Loucy (cell line): ENCODE results near the gene ZBTB16.

Source experiments
- H2AFZ ChIP-seq: fragments of 200-600 bp; sonication (generic); 2 replicates; pipeline ENCODE4 v1.6.0; 2016; ENCODE audit warnings: antibody characterized with exemption, mild to moderate bottlenecking, low read length, moderate library complexity
- H3F3A ChIP-seq: fragments of 200-600 bp; 2 replicates; pipeline ENCODE4 v1.6.0; 2016; ENCODE audit warnings: antibody characterized with exemption, low read depth, mild to moderate bottlenecking
- H3K27me3 ChIP-seq: fragments of 200-600 bp; sonication (generic); 2 replicates; pipeline ENCODE4 v1.6.1; 2014; ENCODE audit warnings: low read length, mild to moderate bottlenecking; ENCODE audit not compliant: insufficient read depth, poor library complexity, severe bottlenecking
- H3K36me3 ChIP-seq: fragments of 200-600 bp; sonication (generic); 2 replicates; pipeline ENCODE4 v1.6.1; 2016; ENCODE audit warnings: low read length; ENCODE audit not compliant: insufficient read depth
- H3K4me1 ChIP-seq: fragments of 200-600 bp; sonication (generic); 2 replicates; pipeline ENCODE4 v1.5.1; 2014; ENCODE audit warnings: low read length, mild to moderate bottlenecking; ENCODE audit not compliant: insufficient read depth, poor library complexity, severe bottlenecking
- H3K4me2 ChIP-seq: fragments of 200-600 bp; sonication (generic); 2 replicates; pipeline ENCODE4 v1.6.0; 2014; ENCODE audit warnings: antibody characterized with exemption, low read length, low read depth, mild to moderate bottlenecking; ENCODE audit not compliant: poor library complexity, severe bottlenecking
- H3K4me3 ChIP-seq: fragments of 200-600 bp; sonication (generic); 2 replicates; pipeline ENCODE4 v1.5.1; 2014; ENCODE audit warnings: low read length, mild to moderate bottlenecking, mixed read lengths; ENCODE audit not compliant: poor library complexity, severe bottlenecking
- H3K79me2 ChIP-seq: fragments of 200-600 bp; sonication (generic); 2 replicates; pipeline ENCODE4 v1.6.1; 2014; ENCODE audit warnings: low read length; ENCODE audit not compliant: insufficient read depth
- H3K9ac ChIP-seq: fragments of 200-600 bp; sonication (generic); 2 replicates; pipeline ENCODE4 v1.6.0; 2014; ENCODE audit warnings: mild to moderate bottlenecking, low read depth, low read length, moderate library complexity; ENCODE audit not compliant: poor library complexity, severe bottlenecking
- H3K9me2 ChIP-seq: fragments of 200-600 bp; sonication (generic); replicated peaks from 2 replicates; pipeline ENCODE4 v1.6.1; 2016; ENCODE audit warnings: low read depth, low read length, mixed read lengths
- H3K9me3 ChIP-seq: fragments of 200-600 bp; sonication (generic); 2 replicates; pipeline ENCODE4 v1.6.1; 2014; ENCODE audit warnings: mild to moderate bottlenecking, antibody characterized with exemption, low read length, low read depth; ENCODE audit not compliant: insufficient read depth
- H4K20me1 ChIP-seq: fragments of 200-600 bp; sonication (generic); 2 replicates; pipeline ENCODE4 v1.6.0; 2014; ENCODE audit warnings: antibody characterized with exemption, low read length, mild to moderate bottlenecking; ENCODE audit not compliant: insufficient read depth, poor library complexity, severe bottlenecking
- CTCF ChIP-seq: fragments of 200-600 bp; sonication (generic); conservative IDR thresholded peaks from 2 replicates; pipeline ENCODE4 v1.5.1; 2014; ENCODE audit warnings: mild to moderate bottlenecking, antibody characterized with exemption, low read length
- EZH2phosphoT487 ChIP-seq: fragments of 200-600 bp; IDR thresholded peaks from 2 replicates; pipeline ENCODE4 v1.6.1; 2018; ENCODE audit warnings: antibody characterized with exemption, mild to moderate bottlenecking, moderate library complexity, borderline replicate concordance

The ZBTB16 gene

GRCh38 chr11:114225661-114226060, 166.2 kb downstream of the ZBTB16 start:
- no peaks in the 10 kb centered on the region for H3K36me3 ChIP-seq
- H3K9me2 ChIP-seq: no peaks in the 10 kb centered on the region
- no peaks in the 10 kb centered on the region for H3F3A ChIP-seq
- no peaks in the 10 kb centered on the region for H4K20me1 ChIP-seq
- H3K9me3 ChIP-seq: no peaks in the 10 kb centered on the region
- H3K4me2 ChIP-seq: no peak overlapping the region
- H3K4me3 ChIP-seq: no peak overlapping the region
- no peak overlapping the region for H3K9ac ChIP-seq
- H3K27me3 ChIP-seq: no peaks in the 10 kb centered on the region
- TF ChIP-seq CTCF (no peak), EZH2phosphoT487 (no peak)
- H3K4me1 ChIP-seq: peaks cover 20% of the 10 kb centered on the region
- no peaks in the 10 kb centered on the region for H3K79me2 ChIP-seq
- no peak overlapping the region for H2AFZ ChIP-seq

- Histone ChIP-seq H2AFZ (no peak overlapping the region), H4K20me1 (no peaks in the 10 kb centered on the region), H3K27me3 (no peaks in the 10 kb centered on the region), H3K9ac (no peak overlapping the region), H3F3A (no peaks in the 10 kb centered on the region), H3K79me2 (no peaks in the 10 kb centered on the region), H3K9me3 (no peaks in the 10 kb centered on the region), H3K4me3 (no peak overlapping the region), H3K4me1 (peaks cover 20% of the 10 kb centered on the region), H3K4me2 (no peak overlapping the region), H3K9me2 (no peaks in the 10 kb centered on the region), H3K36me3 (no peaks in the 10 kb centered on the region)
- TF ChIP-seq EZH2phosphoT487: no peak
- TF ChIP-seq CTCF: no peak
Observed at GRCh38 chr11:114226356-114226755, 166.8 kb downstream of the ZBTB16 start.

GRCh38 chr11:114228435-114229411, 169.2 kb downstream of the ZBTB16 start:
- H4K20me1 ChIP-seq: no peaks in the 10 kb centered on the region
- H3K9ac ChIP-seq: no peak overlapping the region
- H3K9me3 ChIP-seq: no peaks in the 10 kb centered on the region
- H3F3A ChIP-seq: no peaks in the 10 kb centered on the region
- H3K27me3 ChIP-seq: no peaks in the 10 kb centered on the region
- no peak overlapping the region for H2AFZ ChIP-seq
- H3K79me2 ChIP-seq: no peaks in the 10 kb centered on the region
- H3K4me3 ChIP-seq: no peak overlapping the region
- no peak for TF ChIP-seq CTCF
- no peak for TF ChIP-seq EZH2phosphoT487
- no peaks in the 10 kb centered on the region for H3K36me3 ChIP-seq
- H3K9me2 ChIP-seq: no peaks in the 10 kb centered on the region
- no peak overlapping the region for H3K4me2 ChIP-seq
- peaks cover 20% of the 10 kb centered on the region for H3K4me1 ChIP-seq
